ENCODE data around the gene DELE1.

DELE1 gene

GRCh38 chr5:141908796-141909195, 14.9 kb upstream of the DELE1 start:
- H3K36me3 ChIP-seq (ENCODE audit: control insufficient read depth, insufficient read depth, low read length), result no peaks in the 10 kb centered on the region
- TF ChIP-seq CTCF (IDR thresholded peaks at IDR 0.05; ENCODE audit: insufficient read depth, low read length, poor library complexity, severe bottlenecking), result no peak
- no peak for DNase-seq (ENCODE audit: extremely low read depth, insufficient read length)
- H3K4me3 ChIP-seq (replicated peaks; ENCODE audit: low read depth, low read length), result no peak overlapping the region
- no peaks in the 10 kb centered on the region for H3K27me3 ChIP-seq (replicated peaks; ENCODE audit: control insufficient read depth, insufficient read depth, low read length)

GRCh38 chr5:141909212-141909611, 14.5 kb upstream of the DELE1 start:
- Histone ChIP-seq H3K27me3 (replicated peaks; ENCODE audit: control insufficient read depth, insufficient read depth, low read length) (no peaks in the 10 kb centered on the region), H3K4me3 (replicated peaks; ENCODE audit: low read depth, low read length) (no peak overlapping the region), H3K36me3 (ENCODE audit: control insufficient read depth, insufficient read depth, low read length) (no peaks in the 10 kb centered on the region)
- no peak for TF ChIP-seq CTCF (IDR thresholded peaks at IDR 0.05; ENCODE audit: insufficient read depth, low read length, poor library complexity, severe bottlenecking)
- DNase-seq (ENCODE audit: extremely low read depth, insufficient read length), result no peak

GRCh38 chr5:141910271-141910673, 13.4 kb upstream of the DELE1 start:
- H3K27me3 ChIP-seq (replicated peaks; ENCODE audit: control insufficient read depth, insufficient read depth, low read length), result no peaks in the 10 kb centered on the region
- H3K36me3 ChIP-seq (ENCODE audit: control insufficient read depth, insufficient read depth, low read length), result no peaks in the 10 kb centered on the region
- no peak for TF ChIP-seq CTCF (IDR thresholded peaks at IDR 0.05; ENCODE audit: insufficient read depth, low read length, poor library complexity, severe bottlenecking)
- H3K4me3 ChIP-seq (replicated peaks; ENCODE audit: low read depth, low read length), result no peak overlapping the region
- DNase-seq (ENCODE audit: extremely low read depth, insufficient read length), result no peak

GRCh38 chr5:141913560-141914198, 10.0 kb upstream of the DELE1 start:
- Histone ChIP-seq H3K27me3 (replicated peaks; ENCODE audit: control insufficient read depth, insufficient read depth, low read length) (no peaks in the 10 kb centered on the region), H3K4me3 (replicated peaks; ENCODE audit: low read depth, low read length) (peak overlapping the region; percentile 19), H3K36me3 (ENCODE audit: control insufficient read depth, insufficient read depth, low read length) (no peaks in the 10 kb centered on the region)
- TF ChIP-seq CTCF (IDR thresholded peaks at IDR 0.05; ENCODE audit: insufficient read depth, low read length, poor library complexity, severe bottlenecking), result no peak
- DNase-seq (ENCODE audit: extremely low read depth, insufficient read length), result no peak

- Histone ChIP-seq H3K36me3 (ENCODE audit: control insufficient read depth, insufficient read depth, low read length) (no peaks in the 10 kb centered on the region), H3K27me3 (replicated peaks; ENCODE audit: control insufficient read depth, insufficient read depth, low read length) (no peaks in the 10 kb centered on the region), H3K4me3 (replicated peaks; ENCODE audit: low read depth, low read length) (peak overlapping the region; percentile 19)
- DNase-seq (ENCODE audit: extremely low read depth, insufficient read length), result peak; percentile 56
- TF ChIP-seq CTCF (IDR thresholded peaks at IDR 0.05; ENCODE audit: insufficient read depth, low read length, poor library complexity, severe bottlenecking), result peak; percentile 41
Observed at GRCh38 chr5:141914199-141914743, 9.4 kb upstream of the DELE1 start.

All from GM06990 (cell line).